T-helper 22 cell (primary cell): ENCODE measurements around the gene GALNT1.

Experiments used
- DNase-seq: peaks from one replicate; pipeline ENCODE4 v3.0.0-alpha.2; 2020; ENCODE audit warnings: low read depth

Gene GALNT1

DNA sequence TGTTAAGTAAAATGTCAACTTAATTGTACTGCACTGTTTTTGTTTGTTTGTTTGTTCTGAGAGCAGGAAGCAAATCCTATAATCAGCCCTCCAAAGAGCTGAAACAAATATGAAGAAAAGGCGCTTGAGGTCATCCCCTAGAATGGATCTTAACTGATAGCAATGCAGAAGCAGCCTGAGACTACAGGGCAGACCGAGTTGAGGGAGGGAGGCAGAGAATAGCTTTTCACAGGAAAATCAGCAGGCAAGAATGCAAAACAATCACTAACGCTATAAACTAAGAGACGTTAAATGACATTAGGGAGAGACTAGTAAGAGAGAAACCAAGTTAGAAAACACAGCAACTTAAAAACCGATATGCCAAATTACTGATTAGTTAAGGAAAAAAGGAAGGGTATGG is 37.2 kb downstream of the GALNT1 start:
- DNase-seq = no peak

DNA sequence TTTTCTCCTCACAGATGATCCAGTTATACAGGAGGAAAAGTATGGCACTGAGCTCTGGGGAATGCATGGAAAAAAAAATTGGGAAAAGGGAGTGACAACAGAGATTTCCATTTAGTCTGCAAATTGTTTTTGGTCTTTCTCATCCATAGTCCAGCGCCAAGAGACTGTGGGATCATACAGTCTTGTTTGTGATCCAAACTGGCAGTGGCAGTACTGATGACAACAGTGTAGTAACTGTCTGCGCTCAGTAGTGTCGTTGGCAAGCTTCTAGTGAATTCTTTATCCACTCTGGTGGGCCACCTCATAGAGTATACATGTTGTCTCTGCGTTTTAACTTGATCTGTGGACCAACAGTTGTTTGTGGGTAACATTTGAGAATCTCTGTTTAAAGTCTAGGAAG is 37.9 kb downstream of the GALNT1 start:
- no peak for DNase-seq

DNA sequence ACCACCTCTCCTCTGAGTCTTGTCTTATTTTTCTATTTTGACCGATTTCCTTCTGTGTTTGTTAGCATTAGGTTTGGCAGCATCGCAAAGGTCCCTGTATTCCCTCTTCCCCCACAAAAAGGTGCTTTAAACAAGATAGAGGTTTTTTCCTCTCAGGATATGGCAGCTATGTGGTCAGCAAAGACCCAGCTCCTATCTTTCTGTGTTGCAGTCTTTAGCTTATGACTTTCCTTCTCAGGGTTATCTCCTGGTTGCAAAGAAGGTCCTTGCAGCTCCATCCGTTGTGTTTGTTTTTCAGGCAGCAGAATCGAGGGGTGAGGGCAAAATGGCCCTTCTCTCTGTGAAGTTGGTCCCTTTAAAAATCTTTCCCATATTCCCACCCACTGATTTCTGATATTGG is 38.4 kb downstream of the GALNT1 start:
- no peak for DNase-seq

DNA sequence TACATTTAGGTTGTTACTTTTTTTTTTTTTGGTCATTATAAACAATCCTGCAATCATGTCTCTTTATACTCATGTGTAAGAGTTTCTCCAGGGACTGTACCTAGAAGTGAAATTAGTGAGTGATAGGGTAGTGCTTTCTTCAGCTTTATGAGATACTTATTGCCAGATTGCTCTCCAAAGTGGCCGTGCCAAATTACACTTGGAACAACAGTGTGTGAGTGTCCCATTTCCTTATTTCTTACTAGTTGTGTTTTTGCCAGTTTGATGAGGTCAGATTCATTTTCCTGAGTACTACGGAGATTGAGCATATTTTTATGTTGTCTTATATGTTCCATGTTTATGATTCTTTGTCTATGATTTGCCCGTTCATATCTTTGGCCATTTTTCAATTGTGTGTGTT is 39.2 kb downstream of the GALNT1 start:
- DNase-seq = no peak

- DNase-seq = no peak
Observed at GRCh38 chr18:35623255-35623654, 41.7 kb downstream of the GALNT1 start.

- no peak for DNase-seq
Observed at GRCh38 chr18:35624146-35624545, 42.6 kb downstream of the GALNT1 start.

GRCh38 chr18:35625232-35625631 is 43.7 kb downstream of the GALNT1 start:
- DNase-seq = no peak

- no peak for DNase-seq
Observed at GRCh38 chr18:35633761-35634160, 52.2 kb downstream of the GALNT1 start.

DNA sequence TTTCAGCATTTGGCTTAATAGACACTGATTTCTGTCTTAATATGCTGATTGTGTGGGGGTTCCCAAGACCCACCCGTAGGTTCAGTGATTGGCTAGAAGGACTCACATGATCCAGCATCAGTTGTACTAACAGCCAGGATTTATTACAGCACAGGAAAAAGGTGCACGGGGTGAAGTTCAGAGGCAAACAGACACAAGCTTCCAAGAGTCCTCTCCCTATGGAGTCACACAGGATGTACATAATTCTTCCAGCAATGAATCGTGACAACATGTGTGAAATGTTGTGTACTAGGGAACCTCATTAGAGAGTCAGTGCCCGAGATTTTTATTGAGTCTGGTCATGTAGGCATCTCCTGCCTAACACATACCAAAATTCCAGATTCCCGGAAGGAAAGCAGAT is 52.8 kb downstream of the GALNT1 start:
- DNase-seq = no peak

- no peak for DNase-seq
Observed at GRCh38 chr18:35635170-35635569, 53.6 kb downstream of the GALNT1 start.

DNA sequence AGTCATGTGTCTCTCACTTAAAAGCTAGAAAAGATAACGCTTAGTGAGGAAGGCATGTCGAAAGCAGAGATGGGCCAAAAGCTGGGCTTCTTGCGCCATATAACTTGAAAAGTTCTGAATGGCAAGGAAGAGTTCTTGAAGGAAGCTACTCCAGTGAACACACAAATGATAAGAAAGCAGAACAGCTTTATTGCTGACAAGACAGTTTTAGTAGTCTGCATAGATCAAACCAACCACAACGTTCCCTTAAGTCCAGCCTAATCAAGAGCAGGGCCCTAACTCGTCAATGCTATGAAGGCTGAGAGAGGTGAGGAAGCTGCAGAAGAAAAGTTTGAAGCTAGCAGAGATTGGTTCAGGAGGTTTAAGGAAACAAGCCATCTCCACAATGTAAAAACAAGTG is 55.7 kb downstream of the GALNT1 start:
- DNase-seq = no peak

DNA sequence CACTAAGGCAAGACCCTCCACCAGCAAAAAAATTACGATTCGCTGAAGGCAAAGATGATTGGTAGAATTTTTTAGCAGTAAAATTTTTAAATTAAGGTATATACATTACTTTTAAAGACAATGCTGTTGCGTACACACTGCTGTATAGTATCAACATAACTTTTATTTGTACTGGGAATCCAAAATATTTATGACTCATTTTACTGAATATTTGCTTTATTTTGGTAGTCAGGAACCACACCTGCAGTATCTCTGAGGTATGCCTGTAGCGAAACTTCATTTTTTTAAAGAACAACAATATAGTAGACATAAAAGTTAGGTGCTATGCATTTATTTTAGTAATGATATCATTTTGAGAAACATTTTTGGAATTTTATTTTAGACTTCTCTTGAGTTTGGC is 57.8 kb downstream of the GALNT1 start:
- no peak for DNase-seq

GRCh38 chr18:35641467-35641866 is 59.9 kb downstream of the GALNT1 start:
- no peak for DNase-seq

- no peak for DNase-seq
Observed at GRCh38 chr18:35641916-35642315, 60.4 kb downstream of the GALNT1 start.

DNA sequence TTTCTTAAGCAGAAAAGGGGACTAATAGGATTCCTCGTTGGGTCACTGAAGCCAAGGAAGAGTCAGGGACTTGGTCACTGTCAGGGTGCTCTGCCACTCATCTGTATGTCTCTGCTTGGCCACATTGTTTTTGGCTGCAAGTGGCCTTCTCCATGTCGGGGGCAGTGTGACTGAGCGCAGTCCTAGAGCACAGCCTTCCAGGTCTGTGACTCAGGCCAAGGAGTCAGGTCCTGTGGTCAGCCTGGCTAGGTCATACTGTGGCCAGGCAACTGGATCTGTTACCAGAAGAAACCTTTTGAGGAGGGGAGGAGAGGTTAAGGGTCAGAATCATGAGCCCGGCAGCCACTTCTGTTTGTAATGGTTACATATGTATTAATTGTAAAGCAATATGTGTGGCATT is 61.3 kb downstream of the GALNT1 start:
- DNase-seq = no peak

DNA sequence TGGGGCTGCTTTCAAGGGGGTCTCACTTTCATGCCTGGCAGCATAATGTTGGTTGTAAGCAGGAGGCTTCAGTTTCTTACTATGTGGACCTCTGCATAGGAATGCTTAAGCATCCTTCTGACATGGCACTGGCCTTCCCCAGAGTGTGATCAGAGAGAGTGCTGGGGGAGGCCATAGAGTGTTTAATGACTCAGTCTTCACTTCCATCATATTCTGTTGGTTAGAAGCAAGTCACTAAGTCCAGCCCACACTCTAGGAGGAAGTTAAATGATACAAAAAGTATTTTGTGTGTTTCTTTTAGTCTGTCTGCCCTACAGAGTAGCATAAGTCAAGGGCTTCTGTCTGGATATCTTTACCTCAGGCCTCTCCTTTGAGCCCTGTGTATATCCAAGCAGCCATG is 64.9 kb downstream of the GALNT1 start:
- no peak for DNase-seq

- DNase-seq = no peak
Observed at GRCh38 chr18:35653392-35654135, 72.0 kb downstream of the GALNT1 start.

DNA sequence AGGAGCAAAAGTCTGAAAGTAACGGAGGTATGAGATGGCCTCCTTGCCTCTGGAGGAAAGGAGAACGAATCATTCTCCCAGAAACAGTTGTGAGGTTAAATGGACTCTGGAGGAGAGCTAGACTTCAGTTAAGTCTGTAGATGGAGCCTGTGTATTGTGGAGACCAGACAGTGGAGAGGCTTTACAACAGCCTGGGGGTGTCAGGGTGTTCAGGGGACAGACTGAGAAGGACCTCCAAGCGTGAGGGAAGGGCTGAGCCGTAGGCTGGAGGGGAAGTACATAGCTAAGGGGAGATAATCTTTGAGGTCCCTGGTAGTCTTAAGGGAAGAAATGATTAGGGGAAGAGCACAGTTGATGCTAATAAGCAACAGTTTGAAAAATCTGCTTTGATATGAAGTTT is 76.6 kb downstream of the GALNT1 start:
- no peak for DNase-seq

GRCh38 chr18:35661483-35662146 is 80.1 kb downstream of the GALNT1 start:
- DNase-seq = no peak

DNA sequence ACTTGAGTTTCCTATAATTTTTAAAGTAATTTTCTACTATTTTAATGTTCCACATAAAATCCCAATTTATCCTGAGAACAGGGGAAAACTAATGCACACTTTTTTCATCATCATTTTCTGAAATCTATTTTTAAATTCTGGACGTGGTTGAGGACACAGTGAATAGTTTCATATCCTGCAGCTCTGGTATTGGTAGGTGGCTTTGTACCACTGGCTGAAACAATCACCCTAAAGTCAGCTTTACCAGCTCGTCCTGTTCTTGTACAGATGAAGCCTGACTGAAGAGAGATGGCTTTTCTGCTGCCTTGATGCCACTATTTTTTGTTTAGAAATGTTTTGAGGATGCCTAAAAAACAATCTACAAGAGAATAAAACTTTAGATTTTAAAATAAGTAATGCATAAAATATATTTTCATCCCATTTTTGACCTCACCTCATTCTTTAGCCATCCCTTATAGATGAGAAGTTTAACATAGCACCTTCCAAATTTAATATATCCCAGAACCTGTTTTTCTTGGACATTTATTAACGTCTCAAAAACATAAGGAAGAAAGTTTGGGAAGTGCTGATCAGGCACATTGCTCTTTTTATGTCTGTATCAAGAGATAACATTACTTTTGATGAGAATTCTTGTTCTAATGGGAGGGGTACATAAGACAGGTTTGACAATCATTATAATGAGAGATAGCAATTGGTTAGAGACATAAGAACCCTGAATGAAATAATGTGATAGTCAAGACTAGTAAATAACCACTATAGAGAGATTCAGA is 80.9 kb downstream of the GALNT1 start:
- no peak for DNase-seq

GRCh38 chr18:35671966-35672603 is 90.5 kb downstream of the GALNT1 start:
- no peak for DNase-seq

DNA sequence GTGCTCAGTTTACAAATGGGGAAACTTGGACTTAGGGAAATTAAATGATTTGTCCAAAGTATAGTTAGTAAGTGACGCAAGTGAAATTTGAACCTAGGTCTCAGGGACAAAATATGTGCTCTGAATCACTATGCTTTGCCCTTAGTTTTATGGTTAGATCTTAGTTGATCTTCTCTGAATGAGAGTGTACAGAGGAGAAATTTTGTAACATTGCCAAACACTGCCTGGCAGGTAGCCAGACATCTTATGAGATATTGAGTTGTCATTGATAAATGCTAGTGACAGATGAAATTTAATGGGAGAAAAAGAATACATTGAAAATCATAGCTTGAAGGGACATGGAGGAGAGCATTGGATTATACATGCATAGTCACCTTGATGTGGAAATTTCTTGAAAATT is 91.4 kb downstream of the GALNT1 start:
- DNase-seq = no peak

GRCh38 chr18:35673682-35674081 is 92.1 kb downstream of the GALNT1 start:
- no peak for DNase-seq
